Tibial nerve (tissue), 4 donors: ENCODE measurements around the gene IL20RB.

ENCODE experiments used
- CTCF ChIP-seq, 5 experiments: fragments of 200-600 bp in 3 of 5; fragments of 450-650 bp in 2 of 5; sonication (generic) in 3 of 5; IDR thresholded peaks; one replicate each; pipeline ENCODE4 v1.5.1; 2016 to 2019; ENCODE audit warnings: antibody characterized with exemption in 5 of 5, mild to moderate bottlenecking in 3 of 5, moderate library complexity in 2 of 5
- EP300 ChIP-seq, 2 donors: sonication (generic); formaldehyde crosslinking; IDR thresholded peaks; one replicate each; pipeline ENCODE4 v1.6.1; 2017; ENCODE audit warnings: antibody characterized with exemption in 2 of 2, mild to moderate bottlenecking in 1 of 2
- POLR2A ChIP-seq, 2 donors: fragments of 450-650 bp; IDR thresholded peaks; one replicate each; pipeline ENCODE4 v1.6.1; 2017; ENCODE audit warnings: antibody characterized with exemption in 2 of 2, mild to moderate bottlenecking in 2 of 2, moderate library complexity in 2 of 2

- TF ChIP-seq CTCF (IDR thresholded peaks at IDR 0.05) (no peak), POLR2A (IDR thresholded peaks at IDR 0.05) (no peak), EP300 (IDR thresholded peaks at IDR 0.05) (no peak)
Measured at GRCh38 chr3:137039570-137039969, 81.8 kb downstream of the IL20RB start.
